Thymus (tissue), 11 donors: ENCODE results near the gene FAF1. TPM values are rescaled to one million over a fixed set of nuclear protein-coding genes. Genes with fewer than 3 reads are reported as not detected.

Experiments
- DNase-seq, 9 donors: peaks; one replicate each; pipeline ENCODE4 v3.0.0-alpha.2; 2013; ENCODE audit warnings: low spot score in 9 of 9, low read depth in 6 of 9, missing footprints in 1 of 9
- H3K27ac ChIP-seq, 2 donors: one replicate each; pipeline ENCODE4 v1.5.1; 2013; ENCODE audit warnings: control low read depth in 1 of 2, low read depth in 1 of 2, low read length in 1 of 2, mild to moderate bottlenecking in 1 of 2, moderate library complexity in 1 of 2
- H3K27me3 ChIP-seq, 2 donors: one replicate each; pipeline ENCODE4 v1.5.1; 2013; ENCODE audit warnings: low read length in 1 of 2; ENCODE audit not compliant: control insufficient read depth in 2 of 2, insufficient read depth in 1 of 2
- H3K36me3 ChIP-seq, 2 donors: one replicate each; pipeline ENCODE4 v1.5.1; 2013; ENCODE audit warnings: low read length in 1 of 2, mild to moderate bottlenecking in 1 of 2, moderate library complexity in 1 of 2; ENCODE audit not compliant: control insufficient read depth in 2 of 2, insufficient read depth in 2 of 2
- H3K4me1 ChIP-seq, 2 donors: one replicate each; pipeline ENCODE4 v1.5.1; 2013; ENCODE audit warnings: low read length in 2 of 2; ENCODE audit not compliant: control insufficient read depth in 2 of 2, insufficient read depth in 2 of 2
- H3K4me3 ChIP-seq, 2 donors: one replicate each; pipeline ENCODE4 v1.5.1; 2013; ENCODE audit warnings: low read length in 2 of 2, control low read depth in 1 of 2, mild to moderate bottlenecking in 1 of 2
- H3K9me3 ChIP-seq, 2 donors: one replicate each; pipeline ENCODE4 v1.5.1; 2013; ENCODE audit warnings: low read length in 1 of 2, mild to moderate bottlenecking in 1 of 2; ENCODE audit not compliant: control insufficient read depth in 2 of 2, insufficient read depth in 1 of 2
- WGBS: extraction: QIAGEN DNeasy Blood & Tissue Kit; methylation state at CpG from one replicate; pipeline ENCODE4 v1.1.7; 2013; 5-methylcytosine and 5-hydroxymethylcytosine counted together
- polyA plus RNA-seq: library from polyadenylated mRNA; stranded (reverse); fragments of 200-250 nt; gene quantifications from one replicate; pipeline ENCODE4 v1.2.3, GENCODE V29; 2013
- total RNA-seq: library from RNA; stranded (reverse); fragments of 120-200 nt; gene quantifications from one replicate; pipeline ENCODE4 v1.2.4, GENCODE V29; 2013
- donor health status: healthy.

The FAF1 gene
- total and polyA plus RNA-seq, 2 donors: 39.1 to 66.3 TPM

GRCh38 chr1:50453266-50453665 is 506.8 kb downstream of the FAF1 start:
- Histone ChIP-seq H3K27ac (no peak overlapping the region), H3K4me1 (no peaks in the 10 kb centered on the region), H3K4me3 (no peak overlapping the region), H3K27me3 (no peaks in the 10 kb centered on the region), H3K36me3 (peaks cover 0 to 5% of the 10 kb centered on the region in 2 donors), H3K9me3 (no peaks in the 10 kb centered on the region)
- no peak for DNase-seq
- 98% methylated on average over 7 of the region's 7 CpGs for WGBS

- Histone ChIP-seq H3K4me1 (no peaks in the 10 kb centered on the region), H3K27ac (no peak overlapping the region), H3K9me3 (no peaks in the 10 kb centered on the region), H3K4me3 (no peak overlapping the region), H3K36me3 (peaks cover 0 to 5% of the 10 kb centered on the region in 2 donors), H3K27me3 (no peaks in the 10 kb centered on the region)
- 95% methylated on average over 1 of the region's 1 CpG for WGBS
- no peak for DNase-seq
These were observed 507.4 kb downstream of the FAF1 start for GRCh38 chr1:50452700-50453099.

GRCh38 chr1:50450861-50451653 is 509.0 kb downstream of the FAF1 start:
- H3K36me3 ChIP-seq: peaks cover 0 to 5% of the 10 kb centered on the region in 2 donors
- no peak overlapping the region for H3K27ac ChIP-seq
- H3K4me3 ChIP-seq: no peak overlapping the region
- WGBS: 82% methylated on average over 4 of the region's 4 CpGs
- H3K27me3 ChIP-seq: no peaks in the 10 kb centered on the region
- H3K4me1 ChIP-seq: no peaks in the 10 kb centered on the region
- no peaks in the 10 kb centered on the region for H3K9me3 ChIP-seq
- peak in 1 of 9 donors; percentile 12 for DNase-seq

GRCh38 chr1:50447961-50448360 is 512.1 kb downstream of the FAF1 start:
- Histone ChIP-seq H3K9me3 (no peaks in the 10 kb centered on the region), H3K4me1 (no peaks in the 10 kb centered on the region), H3K27ac (no peak overlapping the region), H3K4me3 (no peak overlapping the region), H3K36me3 (peaks cover 0 to 2% of the 10 kb centered on the region in 2 donors), H3K27me3 (no peaks in the 10 kb centered on the region)
- DNase-seq: no peak
- WGBS: 99% methylated on average over 1 of the region's 1 CpG

- Histone ChIP-seq H3K4me1 (no peaks in the 10 kb centered on the region), H3K36me3 (peaks cover 5 to 27% of the 10 kb centered on the region in 2 donors), H3K27me3 (no peaks in the 10 kb centered on the region), H3K27ac (no peak overlapping the region), H3K4me3 (no peak overlapping the region), H3K9me3 (no peaks in the 10 kb centered on the region)
- no peak for DNase-seq
- 98% methylated on average over 6 of the region's 6 CpGs for WGBS
These were observed 518.9 kb downstream of the FAF1 start for GRCh38 chr1:50441183-50441582.

- Histone ChIP-seq H3K9me3 (no peaks in the 10 kb centered on the region), H3K27me3 (no peaks in the 10 kb centered on the region), H3K27ac (no peak overlapping the region), H3K4me1 (no peaks in the 10 kb centered on the region), H3K36me3 (peaks cover 5 to 27% of the 10 kb centered on the region in 2 donors), H3K4me3 (no peak overlapping the region)
- DNase-seq: no peak
These were observed 521.1 kb downstream of the FAF1 start for GRCh38 chr1:50438945-50439344.

- no peaks in the 10 kb centered on the region for H3K4me1 ChIP-seq
- H3K27ac ChIP-seq: no peak overlapping the region
- no peaks in the 10 kb centered on the region for H3K9me3 ChIP-seq
- DNase-seq: no peak
- H3K27me3 ChIP-seq: peaks cover 7 to 20% of the 10 kb centered on the region in 2 donors
- no peak overlapping the region for H3K4me3 ChIP-seq
- 96% methylated on average over 6 of the region's 6 CpGs for WGBS
- peaks cover 5 to 23% of the 10 kb centered on the region in 2 donors for H3K36me3 ChIP-seq
These were observed 523.6 kb downstream of the FAF1 start for GRCh38 chr1:50436489-50436888.

GRCh38 chr1:50430010-50430405 is 530.1 kb downstream of the FAF1 start:
- Histone ChIP-seq H3K4me3 (no peak overlapping the region), H3K27me3 (peaks cover 57 to 85% of the 10 kb centered on the region in 2 donors), H3K36me3 (no peaks in the 10 kb centered on the region), H3K9me3 (no peaks in the 10 kb centered on the region), H3K27ac (no peak overlapping the region), H3K4me1 (peaks cover 0 to 4% of the 10 kb centered on the region in 2 donors)
- no peak for DNase-seq
- 26% methylated on average over 5 of the region's 5 CpGs for WGBS

- 8% methylated on average over 35 of the region's 35 CpGs for WGBS
- DNase-seq: no peak
- H3K9me3 ChIP-seq: no peaks in the 10 kb centered on the region
- H3K4me3 ChIP-seq: no peak overlapping the region
- peaks cover 76 to 100% of the 10 kb centered on the region in 2 donors for H3K27me3 ChIP-seq
- no peak overlapping the region for H3K27ac ChIP-seq
- H3K36me3 ChIP-seq: no peaks in the 10 kb centered on the region
- peaks cover 4 to 20% of the 10 kb centered on the region in 2 donors for H3K4me1 ChIP-seq
These were observed 532.0 kb downstream of the FAF1 start for GRCh38 chr1:50427818-50428779.
